Measurements from ENCODE around the gene CLMN.
"Not testable (repeated sequence)": the region's sequence is repeated elsewhere in the genome, so short reads cannot be mapped to it uniquely, and the experiment has no call there.

The CLMN gene

GRCh38 chr14:95153866-95154265 is 165.8 kb downstream of the CLMN start:
- DNase-seq: no peak

- no peak for DNase-seq
Measured at GRCh38 chr14:95151561-95151960, 168.1 kb downstream of the CLMN start.

- DNase-seq: no peak
Measured at GRCh38 chr14:95150910-95151309, 168.8 kb downstream of the CLMN start.

- DNase-seq: no peak
Measured at GRCh38 chr14:95149441-95149840, 170.3 kb downstream of the CLMN start.

- DNase-seq: no peak
Measured at GRCh38 chr14:95147597-95147996, 172.1 kb downstream of the CLMN start.

- DNase-seq: peak; percentile 82 to 83
Measured at GRCh38 chr14:95146079-95146771, 173.5 kb downstream of the CLMN start.

GRCh38 chr14:95144849-95145248 is 174.9 kb downstream of the CLMN start:
- DNase-seq: no peak

- peak; percentile 59 to 67 for DNase-seq
Measured at GRCh38 chr14:95143808-95144620, 175.7 kb downstream of the CLMN start.

GRCh38 chr14:95142208-95142607 is 177.5 kb downstream of the CLMN start:
- DNase-seq: no peak

GRCh38 chr14:95141684-95142083 is 178.0 kb downstream of the CLMN start:
- DNase-seq: no peak

- peak; percentile 85 to 89 for DNase-seq
Measured at GRCh38 chr14:95140060-95140858, 179.4 kb downstream of the CLMN start.

GRCh38 chr14:95138876-95139275 is 180.8 kb downstream of the CLMN start:
- DNase-seq: no peak

- DNase-seq: not testable (repeated sequence)
Measured at GRCh38 chr14:95138455-95138854, 181.3 kb downstream of the CLMN start.

GRCh38 chr14:95137804-95138167 is 181.9 kb downstream of the CLMN start:
- no peak for DNase-seq

- DNase-seq: peak; percentile 37 to 55
Measured at GRCh38 chr14:95137164-95137803, 182.4 kb downstream of the CLMN start.

- no peak for DNase-seq
Measured at GRCh38 chr14:95136631-95137030, 183.1 kb downstream of the CLMN start.

GRCh38 chr14:95134304-95134933 is 185.3 kb downstream of the CLMN start:
- peak; percentile 97 to 98 for DNase-seq

- no peak for DNase-seq
Measured at GRCh38 chr14:95133282-95133681, 186.4 kb downstream of the CLMN start.

- no peak for DNase-seq
Measured at GRCh38 chr14:95132760-95133159, 186.9 kb downstream of the CLMN start.
